ENCODE data around the gene LTBR. TPM values are rescaled to one million over a fixed set of nuclear protein-coding genes. Genes with fewer than 3 reads are reported as not detected.

Gene LTBR
- polyA plus RNA-seq, 3 donors: 56.4 to 108 (median 60.6) TPM

GRCh38 chr12:6361834-6362233, 22.1 kb upstream of the LTBR start:
- H3K4me3 ChIP-seq (replicated peaks in 1 of 3; ENCODE audit: low read depth in 2 of 3, low read length in 3 of 3): peak overlapping the region in 1 of 3 experiments; percentile 32
- Mint-ChIP-seq H3K4me1 (peaks cover 61% of the 10 kb centered on the region), H3K36me3 (no peaks in the 10 kb centered on the region), H3K27me3 (ENCODE audit: low read depth in 3 of 3) (no peaks in the 10 kb centered on the region), H3K9me3 (peaks cover 0 to 2% (median 0%) of the 10 kb centered on the region in 7 donors), H3K4me3 (peak overlapping the region; percentile 18 to 74), H3K27ac (peak overlapping the region; percentile 13 to 87 (median 75))
- no peak for TF ChIP-seq CTCF (IDR thresholded peaks at IDR 0.05)
- H3K9me3 ChIP-seq (replicated peaks in 1 of 2; ENCODE audit: control insufficient read depth in 1 of 2, insufficient read depth in 1 of 2, low read length in 2 of 2): no peaks in the 10 kb centered on the region
- peak overlapping the region; percentile 21 for H3K4me2 ChIP-seq (replicated peaks; ENCODE audit: extremely low read depth, low read length, poor library complexity, severe bottlenecking)
- WGBS (ENCODE audit: insufficient coverage): 35% methylated on average over 10 of the region's 14 CpGs
- no peak overlapping the region for H2AFZ ChIP-seq (ENCODE audit: insufficient read depth, low read depth, low read length, poor library complexity, severe bottlenecking)
- no peaks in the 10 kb centered on the region for H3K36me3 ChIP-seq (replicated peaks in 1 of 2; ENCODE audit: control insufficient read depth in 1 of 2, insufficient read depth in 2 of 2, low read length in 2 of 2)
- H4K20me1 ChIP-seq (ENCODE audit: insufficient read depth, low read length): no peaks in the 10 kb centered on the region
- no peak overlapping the region for H3K9ac ChIP-seq (ENCODE audit: insufficient read depth, low read length, poor library complexity, severe bottlenecking)
- peaks cover 50 to 76% of the 10 kb centered on the region in 2 donors for H3K4me1 ChIP-seq (ENCODE audit: control insufficient read depth in 1 of 2, insufficient read depth in 2 of 2, low read length in 2 of 2)
- peaks cover 8% of the 10 kb centered on the region for H3K79me2 ChIP-seq (ENCODE audit: insufficient read depth, low read length)
- intact Hi-C loops (cut with micrococcal nuclease): no loop called here
- peak overlapping the region; percentile 2 to 23 for H3K27ac ChIP-seq (ENCODE audit: low read depth in 1 of 2, low read length in 2 of 2)
- no peaks in the 10 kb centered on the region for H3K27me3 ChIP-seq (ENCODE audit: control insufficient read depth in 2 of 2, insufficient read depth in 2 of 2, low read length in 2 of 2)
- DNase-seq: peak; percentile 73 to 81 (median 78)

GRCh38 chr12:6362403-6362802, 21.6 kb upstream of the LTBR start:
- no peak for DNase-seq
- Histone ChIP-seq H3K4me3 (replicated peaks in 1 of 3; ENCODE audit: low read depth in 2 of 3, low read length in 3 of 3) (peak overlapping the region in 1 of 3 experiments; percentile 32), H3K36me3 (replicated peaks in 1 of 2; ENCODE audit: control insufficient read depth in 1 of 2, insufficient read depth in 2 of 2, low read length in 2 of 2) (no peaks in the 10 kb centered on the region), H3K79me2 (ENCODE audit: insufficient read depth, low read length) (peaks cover 8% of the 10 kb centered on the region), H3K4me2 (replicated peaks; ENCODE audit: extremely low read depth, low read length, poor library complexity, severe bottlenecking) (no peak overlapping the region), H3K27me3 (ENCODE audit: control insufficient read depth in 2 of 2, insufficient read depth in 2 of 2, low read length in 2 of 2) (no peaks in the 10 kb centered on the region), H3K4me1 (ENCODE audit: control insufficient read depth in 1 of 2, insufficient read depth in 2 of 2, low read length in 2 of 2) (peaks cover 48 to 76% of the 10 kb centered on the region in 2 donors), H3K9ac (ENCODE audit: insufficient read depth, low read length, poor library complexity, severe bottlenecking) (no peak overlapping the region), H4K20me1 (ENCODE audit: insufficient read depth, low read length) (no peaks in the 10 kb centered on the region), H3K9me3 (replicated peaks in 1 of 2; ENCODE audit: control insufficient read depth in 1 of 2, insufficient read depth in 1 of 2, low read length in 2 of 2) (no peaks in the 10 kb centered on the region), H2AFZ (ENCODE audit: insufficient read depth, low read depth, low read length, poor library complexity, severe bottlenecking) (no peak overlapping the region), H3K27ac (ENCODE audit: low read depth in 1 of 2, low read length in 2 of 2) (peak overlapping the region; percentile 2 to 23)
- no CpG with 5 or more reads among the region's 3 CpGs for WGBS (ENCODE audit: insufficient coverage)
- intact Hi-C loops (cut with micrococcal nuclease): no loop called here
- Mint-ChIP-seq H3K27ac (peak overlapping the region in 5 of 7 donors; percentile 26 to 86 (median 75)), H3K4me1 (peaks cover 60% of the 10 kb centered on the region), H3K9me3 (peaks cover 0 to 2% (median 0%) of the 10 kb centered on the region in 7 donors), H3K27me3 (ENCODE audit: low read depth in 3 of 3) (no peaks in the 10 kb centered on the region), H3K36me3 (no peaks in the 10 kb centered on the region), H3K4me3 (peak overlapping the region; percentile 18 to 74)
- no peak for TF ChIP-seq CTCF (IDR thresholded peaks at IDR 0.05)

All from CD14-positive monocyte (primary cell).